HG03575 (cell line): ENCODE measurements around the gene PRSS22.

Source experiments
- ATAC-seq: cut with Tn5 transposase; IDR thresholded peaks from one replicate; pipeline ENCODE4 v1.9.1; 2021; ENCODE audit not compliant: unreplicated experiment, insufficient number of reproducible peaks, low FRiP score; ENCODE audit errors: extremely low read depth

Gene PRSS22

DNA sequence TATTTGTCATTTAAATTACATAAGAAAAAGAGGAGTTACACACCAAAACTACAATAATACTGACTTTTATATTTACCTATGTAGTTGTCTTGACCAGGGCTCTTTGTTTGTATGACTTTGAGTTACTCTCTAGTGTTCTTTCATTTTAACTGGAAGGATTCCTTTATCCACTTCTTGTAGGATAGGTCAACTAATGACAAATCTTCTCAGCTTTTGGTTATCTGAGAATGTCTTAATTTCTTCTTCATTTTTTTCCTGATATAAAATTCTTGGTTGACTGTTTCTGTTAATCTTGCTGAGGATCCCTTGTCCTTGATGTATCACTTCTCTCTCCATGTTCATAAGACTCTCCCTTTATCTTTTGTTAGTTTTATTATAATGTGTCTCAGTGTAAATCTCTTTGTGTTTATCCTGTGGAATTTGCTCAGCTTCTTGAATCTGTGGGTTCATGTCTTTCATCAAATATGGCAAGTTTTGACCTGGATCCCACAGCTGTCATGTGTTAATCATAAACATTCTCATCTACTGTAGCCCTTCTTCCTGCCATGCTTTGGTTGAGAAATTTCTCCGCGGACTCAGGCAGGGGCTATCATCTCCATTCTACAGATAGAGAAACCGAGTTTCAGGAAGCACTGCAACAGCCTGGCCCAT lies 54.3 kb downstream of the PRSS22 start:
- no peak for ATAC-seq
